Activated CD8-positive, alpha-beta memory T cell treated with anti-CD3 and anti-CD28 coated beads, Interleukin-2, amount 10 ng/mL, durations not matched to agents 7 days and 5 days (primary cell): ENCODE measurements around the gene MCF2L2. TPM values are rescaled to one million over a fixed set of nuclear protein-coding genes. Genes with fewer than 3 reads are reported as not detected.
A peak's percentile ranks its signal among the peaks of the same experiment; 100 is the strongest.
"Not testable (repeated sequence)": the region's sequence is repeated elsewhere in the genome, so short reads cannot be mapped to it uniquely, and the experiment has no call there.

Experiments
- ATAC-seq: fragments of 150-1000 bp; cut with Tn5 transposase; one replicate; pipeline ENCODE4 v1.10.0; 2021; ENCODE audit warnings: moderate library complexity
- CTCF ChIA-PET: fragments of 350-600 bp; sonication (Branson Sonifier 250); formaldehyde crosslinking; loops from one replicate; lab custom pipeline; 2021; ENCODE audit warnings: antibody characterized with exemption; lab: Charles Lee
- DNase-seq: peaks from one replicate; pipeline ENCODE4 v3.0.0-alpha.2; 2020
- H3K27ac Mint-ChIP-seq: one replicate; pipeline ENCODE4 v1.8.0; 2021; ENCODE audit warnings: mild to moderate bottlenecking, mixed read lengths
- H3K27me3 Mint-ChIP-seq: one replicate; pipeline ENCODE4 v1.8.0; 2021; ENCODE audit warnings: mixed read lengths
- H3K36me3 Mint-ChIP-seq: one replicate; pipeline ENCODE4 v1.8.0; 2021; ENCODE audit warnings: mild to moderate bottlenecking, mixed read lengths
- H3K4me1 Mint-ChIP-seq: one replicate; pipeline ENCODE4 v1.8.0; 2021; ENCODE audit warnings: mixed read lengths
- H3K4me3 Mint-ChIP-seq: one replicate; pipeline ENCODE4 v1.8.0; 2021; ENCODE audit warnings: mild to moderate bottlenecking, moderate library complexity, mixed read lengths
- H3K9me3 Mint-ChIP-seq: one replicate; pipeline ENCODE4 v1.8.0; 2022; ENCODE audit warnings: low read depth, mixed read lengths
- total RNA-seq, 2 experiments: library from RNA; stranded (reverse); gene quantifications; one replicate each; pipeline ENCODE4 v1.2.3, GENCODE V29; 2021

MCF2L2 gene
- total RNA-seq, 2 experiments from 2014 or later: 6.0 to 11.4 TPM

DNA sequence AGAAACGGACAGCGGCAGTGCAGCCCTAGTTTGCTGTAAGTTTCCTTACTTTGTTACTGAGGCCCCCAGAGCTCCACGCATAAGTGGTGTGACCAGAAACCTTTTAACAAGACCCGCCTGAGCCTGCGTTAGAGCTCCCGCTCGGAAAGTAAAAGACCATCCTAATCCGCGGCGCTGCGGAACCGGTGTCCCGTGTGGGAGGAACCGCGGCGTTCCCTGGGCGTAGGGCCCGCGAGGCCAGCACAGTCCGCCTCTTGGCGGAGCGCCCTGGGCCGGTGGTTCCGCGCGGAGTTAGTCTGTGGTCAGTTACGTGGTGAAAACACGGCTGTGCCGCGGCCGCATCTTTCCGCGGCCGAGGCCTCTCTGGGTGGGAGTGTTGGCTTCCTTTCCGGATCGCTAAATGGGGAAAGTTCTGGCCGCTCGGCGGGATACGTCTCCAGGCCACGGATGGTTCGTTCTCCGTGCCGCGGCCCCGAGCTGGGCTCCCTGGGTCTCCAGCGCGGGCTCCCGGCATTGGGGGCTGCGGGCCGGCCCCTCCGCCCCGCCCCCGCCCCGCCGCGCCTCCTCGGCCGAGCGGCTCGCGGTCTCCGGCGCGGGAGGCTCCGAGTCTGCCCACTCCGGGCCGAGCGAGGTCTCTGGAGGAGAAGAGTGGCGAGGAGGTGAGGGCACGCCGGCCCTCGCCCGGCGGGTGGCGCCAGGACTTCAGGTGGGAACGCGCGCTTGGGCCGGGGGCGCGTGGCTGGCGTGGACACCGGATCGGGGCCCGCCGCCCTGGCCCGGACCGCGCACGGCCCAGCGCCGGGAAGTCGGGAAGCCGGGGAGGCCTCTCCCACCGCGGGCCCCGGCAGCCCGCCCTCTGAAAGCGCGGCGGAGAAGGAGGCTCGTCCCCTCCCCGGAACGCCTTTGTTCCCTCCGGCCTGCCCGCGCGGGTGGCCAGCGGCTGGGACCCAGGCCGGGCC is 174.6 kb downstream of the MCF2L2 start:
- DNase-seq (no peak), ATAC-seq (peak; percentile 56)
- H3K9me3 Mint-ChIP-seq: no peaks in the 10 kb centered on the region
- peaks cover 5% of the 10 kb centered on the region for H3K36me3 Mint-ChIP-seq
- peak overlapping the region; percentile 64 for H3K4me3 Mint-ChIP-seq
- H3K4me1 Mint-ChIP-seq: peaks cover 8% of the 10 kb centered on the region
- CTCF ChIA-PET: interaction anchor here (1.0 to 2.3 kb wide), 5 partner anchors 12 to 129 kb away, joined by 3 to 9 read pairs (median 4); no protein-coding TSS in a partner anchor
- peaks cover 36% of the 10 kb centered on the region for H3K27me3 Mint-ChIP-seq
- no peak overlapping the region for H3K27ac Mint-ChIP-seq

GRCh38 chr3:183252973-183253527 is 175.4 kb downstream of the MCF2L2 start, which contains the start of gene B3GNT5:
Gene B3GNT5, plus strand, starts transcription at chr3:183253253. Its CDS starts 16,546 bp downstream, at chr3:183269799.
- ATAC-seq (peak; percentile 24), DNase-seq (no peak)
- peaks cover 5% of the 10 kb centered on the region for H3K36me3 Mint-ChIP-seq
- peaks cover 32% of the 10 kb centered on the region for H3K27me3 Mint-ChIP-seq
- CTCF ChIA-PET: interaction anchor here (1.0 to 2.3 kb wide), 5 partner anchors 12 to 129 kb away, joined by 3 to 9 read pairs (median 4); no protein-coding TSS in a partner anchor
- peak within 1 kb of the TSS; percentile 64 for H3K4me3 Mint-ChIP-seq
- H3K9me3 Mint-ChIP-seq: no peaks in the 10 kb centered on the region
- H3K4me1 Mint-ChIP-seq: peaks cover 8% of the 10 kb centered on the region
- no peak within 1 kb of the TSS for H3K27ac Mint-ChIP-seq

- H3K27ac Mint-ChIP-seq: no peak overlapping the region
- ATAC-seq: no peak
- H3K4me1 Mint-ChIP-seq: peaks cover 8% of the 10 kb centered on the region
- H3K36me3 Mint-ChIP-seq: peaks cover 5% of the 10 kb centered on the region
- H3K4me3 Mint-ChIP-seq: no peak overlapping the region
- H3K9me3 Mint-ChIP-seq: no peaks in the 10 kb centered on the region
- H3K27me3 Mint-ChIP-seq: peaks cover 30% of the 10 kb centered on the region
- CTCF ChIA-PET: interaction anchor here (1.2 to 2.3 kb wide), 3 partner anchors 50 to 130 kb away, joined by 3 to 9 read pairs (median 4); no protein-coding TSS in a partner anchor
- DNase-seq: no peak
These were observed 176.2 kb downstream of the MCF2L2 start for GRCh38 chr3:183252118-183252782.

- Mint-ChIP-seq H3K9me3 (no peaks in the 10 kb centered on the region), H3K4me3 (no peak overlapping the region), H3K4me1 (peaks cover 3% of the 10 kb centered on the region), H3K27ac (no peak overlapping the region), H3K27me3 (peaks cover 6% of the 10 kb centered on the region), H3K36me3 (no peaks in the 10 kb centered on the region)
- no peak for ATAC-seq
- CTCF ChIA-PET: no interaction called here
- DNase-seq: no peak
These were observed 179.3 kb downstream of the MCF2L2 start for GRCh38 chr3:183249006-183249718.

GRCh38 chr3:183247011-183247589 is 181.3 kb downstream of the MCF2L2 start:
- H3K4me3 Mint-ChIP-seq: no peak overlapping the region
- H3K4me1 Mint-ChIP-seq: no peaks in the 10 kb centered on the region
- H3K36me3 Mint-ChIP-seq: peaks cover 9% of the 10 kb centered on the region
- no peak for ATAC-seq
- DNase-seq: no peak
- H3K27me3 Mint-ChIP-seq: no peaks in the 10 kb centered on the region
- CTCF ChIA-PET: no interaction called here
- H3K9me3 Mint-ChIP-seq: peaks cover 3% of the 10 kb centered on the region
- no peak overlapping the region for H3K27ac Mint-ChIP-seq

DNA sequence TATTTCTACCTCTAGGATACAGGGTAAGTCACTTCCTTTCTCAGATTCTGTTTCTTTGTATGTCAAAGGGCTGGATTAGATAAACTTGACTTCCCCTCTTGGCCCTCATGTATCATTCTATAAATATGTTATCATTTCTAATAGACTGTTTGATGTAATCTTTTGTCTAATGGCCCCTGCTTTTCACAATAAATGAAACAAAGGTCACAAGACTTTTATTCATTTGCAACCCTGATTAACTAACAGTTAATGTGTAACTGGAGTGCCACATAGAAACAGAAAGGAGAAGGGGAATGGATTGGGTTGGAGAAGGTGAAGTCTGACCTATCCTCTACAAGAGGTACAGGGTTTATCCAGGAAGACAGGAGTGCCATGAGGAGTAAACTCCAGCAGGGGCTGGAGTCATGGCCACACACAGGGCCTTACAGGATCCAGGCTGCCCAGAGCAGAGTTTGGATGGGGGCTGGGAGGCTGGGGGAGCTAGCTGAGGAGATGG is 183.4 kb downstream of the MCF2L2 start:
- ATAC-seq: no peak
- H3K4me3 Mint-ChIP-seq: no peak overlapping the region
- CTCF ChIA-PET: no interaction called here

DNA sequence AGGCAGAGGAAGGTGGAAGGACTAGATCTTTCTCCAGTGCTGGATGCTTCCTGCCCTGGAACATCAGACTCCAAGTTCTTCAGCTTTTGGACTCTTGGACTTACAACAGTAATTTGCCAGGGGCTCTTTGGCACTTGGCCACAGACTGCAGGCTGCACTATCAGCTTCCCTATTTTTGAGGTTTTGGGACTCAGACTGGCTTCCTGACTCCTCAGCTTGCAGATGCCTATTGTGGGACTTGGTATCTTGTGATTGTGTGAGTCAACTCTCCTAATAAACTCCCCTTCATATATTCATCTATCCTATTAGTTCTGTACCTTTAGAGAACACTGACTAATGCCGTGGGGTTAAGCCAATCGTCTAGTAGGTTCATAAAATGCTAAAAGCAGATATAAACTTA is 184.2 kb downstream of the MCF2L2 start:
- H3K4me1 Mint-ChIP-seq: no peaks in the 10 kb centered on the region
- H3K36me3 Mint-ChIP-seq: peaks cover 23% of the 10 kb centered on the region
- CTCF ChIA-PET: no interaction called here
- DNase-seq: no peak
- H3K27me3 Mint-ChIP-seq: no peaks in the 10 kb centered on the region
- H3K4me3 Mint-ChIP-seq: no peak overlapping the region
- no peak for ATAC-seq
- no peak overlapping the region for H3K27ac Mint-ChIP-seq
- peaks cover 14% of the 10 kb centered on the region for H3K9me3 Mint-ChIP-seq

More for the DNA sequence above, 183.4 kb downstream of the MCF2L2 start:
- no peaks in the 10 kb centered on the region for H3K27me3 Mint-ChIP-seq
- H3K9me3 Mint-ChIP-seq: peaks cover 14% of the 10 kb centered on the region
- no peak for DNase-seq
- H3K36me3 Mint-ChIP-seq: peaks cover 23% of the 10 kb centered on the region
- H3K27ac Mint-ChIP-seq: no peak overlapping the region
- no peaks in the 10 kb centered on the region for H3K4me1 Mint-ChIP-seq

- Mint-ChIP-seq H3K9me3 (peaks cover 14% of the 10 kb centered on the region), H3K36me3 (peaks cover 23% of the 10 kb centered on the region), H3K27ac (no peak overlapping the region), H3K4me3 (no peak overlapping the region), H3K4me1 (no peaks in the 10 kb centered on the region), H3K27me3 (no peaks in the 10 kb centered on the region)
- DNase-seq: no peak
- ATAC-seq: no peak
- CTCF ChIA-PET: no interaction called here
These were observed 186.0 kb downstream of the MCF2L2 start for GRCh38 chr3:183242431-183242830.

DNA sequence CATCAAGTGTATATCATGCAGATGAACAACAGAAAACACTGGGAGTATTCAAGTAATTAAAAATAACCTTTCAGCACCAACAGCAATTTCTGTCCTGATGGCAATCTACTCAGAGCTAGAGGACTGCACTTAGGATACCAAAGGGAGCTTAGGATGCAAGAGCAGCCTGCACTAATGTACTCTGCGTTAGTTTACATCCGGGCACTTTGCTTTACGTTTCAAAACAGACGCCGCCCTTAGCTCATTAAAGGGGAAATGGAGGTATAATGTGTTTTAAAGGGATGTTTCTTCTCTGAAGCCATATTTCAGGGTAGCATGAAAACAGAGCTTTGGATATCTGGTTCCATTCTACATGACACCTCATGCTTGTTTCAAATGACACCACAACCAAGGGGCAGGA is 189.4 kb downstream of the MCF2L2 start:
- H3K9me3 Mint-ChIP-seq: peaks cover 14% of the 10 kb centered on the region
- no peaks in the 10 kb centered on the region for H3K27me3 Mint-ChIP-seq
- H3K4me3 Mint-ChIP-seq: no peak overlapping the region
- H3K4me1 Mint-ChIP-seq: no peaks in the 10 kb centered on the region
- no peak overlapping the region for H3K27ac Mint-ChIP-seq
- H3K36me3 Mint-ChIP-seq: peaks cover 23% of the 10 kb centered on the region
- CTCF ChIA-PET: no interaction called here
- ATAC-seq (no peak), DNase-seq (no peak)

- CTCF ChIA-PET: no interaction called here
- Mint-ChIP-seq H3K36me3 (no peaks in the 10 kb centered on the region), H3K9me3 (no peaks in the 10 kb centered on the region), H3K4me1 (no peaks in the 10 kb centered on the region), H3K27ac (no peak overlapping the region), H3K4me3 (no peak overlapping the region), H3K27me3 (no peaks in the 10 kb centered on the region)
- DNase-seq: no peak
- ATAC-seq: no peak
These were observed 194.5 kb downstream of the MCF2L2 start for GRCh38 chr3:183233966-183234365.

GRCh38 chr3:183230826-183231225 is 197.6 kb downstream of the MCF2L2 start:
- Mint-ChIP-seq H3K9me3 (no peaks in the 10 kb centered on the region), H3K27ac (no peak overlapping the region), H3K36me3 (peaks cover 4% of the 10 kb centered on the region), H3K4me3 (no peak overlapping the region), H3K4me1 (no peaks in the 10 kb centered on the region), H3K27me3 (no peaks in the 10 kb centered on the region)
- DNase-seq: no peak
- no peak for ATAC-seq
- CTCF ChIA-PET: no interaction called here

- ATAC-seq, H3K4me3 Mint-ChIP-seq, H3K27me3 Mint-ChIP-seq, DNase-seq, H3K36me3 Mint-ChIP-seq, H3K9me3 Mint-ChIP-seq, H3K4me1 Mint-ChIP-seq, H3K27ac Mint-ChIP-seq: not testable (repeated sequence)
- CTCF ChIA-PET: interaction anchor here (0.6 kb wide), 1 partner anchor 142 kb away, joined by 4 read pairs; no protein-coding TSS in a partner anchor
These were observed 198.2 kb downstream of the MCF2L2 start for GRCh38 chr3:183230251-183230650.
